ENCODE results near the gene PRSS53.

DNA sequence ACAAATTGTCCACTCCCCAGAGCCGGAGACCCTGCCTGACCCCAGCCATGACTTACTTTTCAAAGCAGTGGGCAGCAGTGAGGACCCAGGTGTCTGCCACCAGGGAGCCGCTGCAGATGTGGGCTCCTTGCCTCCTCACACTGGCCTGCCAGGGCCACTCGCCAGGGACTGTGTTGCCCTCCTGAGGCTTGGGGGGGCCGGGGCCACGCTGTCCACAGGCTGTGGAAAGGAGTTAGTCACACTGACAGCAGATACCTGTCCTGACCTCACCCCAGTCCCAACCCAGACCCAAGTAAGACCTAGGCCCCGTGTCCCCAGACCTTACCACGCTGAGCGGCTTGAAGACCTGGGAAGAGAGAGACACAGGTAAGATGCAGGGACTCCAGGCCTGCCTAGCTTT lies 1.3 kb downstream of the PRSS53 start:
- TF ChIP-seq JUNB (IDR thresholded peaks at IDR 0.05; ENCODE audit: unreplicated experiment): no peak
- TF ChIP-seq, protein P1, sequence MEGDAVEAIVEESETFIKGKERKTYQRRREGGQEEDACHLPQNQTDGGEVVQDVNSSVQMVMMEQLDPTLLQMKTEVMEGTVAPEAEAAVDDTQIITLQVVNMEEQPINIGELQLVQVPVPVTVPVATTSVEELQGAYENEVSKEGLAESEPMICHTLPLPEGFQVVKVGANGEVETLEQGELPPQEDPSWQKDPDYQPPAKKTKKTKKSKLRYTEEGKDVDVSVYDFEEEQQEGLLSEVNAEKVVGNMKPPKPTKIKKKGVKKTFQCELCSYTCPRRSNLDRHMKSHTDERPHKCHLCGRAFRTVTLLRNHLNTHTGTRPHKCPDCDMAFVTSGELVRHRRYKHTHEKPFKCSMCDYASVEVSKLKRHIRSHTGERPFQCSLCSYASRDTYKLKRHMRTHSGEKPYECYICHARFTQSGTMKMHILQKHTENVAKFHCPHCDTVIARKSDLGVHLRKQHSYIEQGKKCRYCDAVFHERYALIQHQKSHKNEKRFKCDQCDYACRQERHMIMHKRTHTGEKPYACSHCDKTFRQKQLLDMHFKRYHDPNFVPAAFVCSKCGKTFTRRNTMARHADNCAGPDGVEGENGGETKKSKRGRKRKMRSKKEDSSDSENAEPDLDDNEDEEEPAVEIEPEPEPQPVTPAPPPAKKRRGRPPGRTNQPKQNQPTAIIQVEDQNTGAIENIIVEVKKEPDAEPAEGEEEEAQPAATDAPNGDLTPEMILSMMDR (conservative IDR thresholded peaks at IDR 0.05; ENCODE audit: low read depth in 2 of 2): no peak
- no peak for TF ChIP-seq EZH2 (IDR thresholded peaks at IDR 0.05; ENCODE audit: low read depth, unreplicated experiment)
